COLO668 (cell line): Measurements from ENCODE around the gene IFI30.

Experiments
- DNase-seq: peaks from one replicate; lab custom pipeline; 2025; ENCODE audit not compliant: unreplicated experiment; lab: John Stamatoyannopoulos, UW

IFI30 gene

DNA sequence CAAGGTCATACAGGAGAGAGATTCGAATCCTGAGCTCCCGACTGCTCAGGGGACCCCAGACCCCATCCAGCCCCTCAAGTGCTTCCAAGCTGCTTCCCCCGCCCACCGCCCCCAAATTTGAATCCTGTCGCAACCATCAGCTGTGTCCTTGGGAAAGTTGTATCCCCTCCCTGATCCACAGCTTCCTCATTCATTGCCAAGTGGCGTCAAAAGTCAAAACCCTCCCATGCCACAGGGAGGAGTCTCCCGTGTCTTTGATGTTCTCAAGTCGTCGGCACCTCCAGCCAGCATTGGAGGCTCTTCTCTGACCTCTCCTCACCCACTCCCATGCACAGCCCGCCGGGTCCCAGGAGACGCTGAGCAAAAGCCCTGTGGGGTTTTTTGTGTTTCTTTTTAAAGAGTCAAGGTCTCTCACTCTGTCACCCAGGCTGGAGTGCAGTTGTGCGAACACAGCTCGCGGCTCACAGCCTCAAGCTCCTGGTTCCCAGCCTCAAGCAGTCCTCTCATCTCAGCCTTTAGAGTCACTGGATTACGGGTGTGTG, 2.8 kb upstream of the IFI30 start:
- DNase-seq, result no peak

- no peak for DNase-seq
Observed at GRCh38 chr19:18171605-18172327, 1.8 kb upstream of the IFI30 start.

- no peak for DNase-seq
Observed at GRCh38 chr19:18172331-18173053, 1.1 kb upstream of the IFI30 start.

GRCh38 chr19:18173054-18173571, 500 bp upstream of the IFI30 start:
- no peak for DNase-seq

GRCh38 chr19:18174983-18175382, 1.4 kb downstream of the IFI30 start:
- DNase-seq, result no peak

DNA sequence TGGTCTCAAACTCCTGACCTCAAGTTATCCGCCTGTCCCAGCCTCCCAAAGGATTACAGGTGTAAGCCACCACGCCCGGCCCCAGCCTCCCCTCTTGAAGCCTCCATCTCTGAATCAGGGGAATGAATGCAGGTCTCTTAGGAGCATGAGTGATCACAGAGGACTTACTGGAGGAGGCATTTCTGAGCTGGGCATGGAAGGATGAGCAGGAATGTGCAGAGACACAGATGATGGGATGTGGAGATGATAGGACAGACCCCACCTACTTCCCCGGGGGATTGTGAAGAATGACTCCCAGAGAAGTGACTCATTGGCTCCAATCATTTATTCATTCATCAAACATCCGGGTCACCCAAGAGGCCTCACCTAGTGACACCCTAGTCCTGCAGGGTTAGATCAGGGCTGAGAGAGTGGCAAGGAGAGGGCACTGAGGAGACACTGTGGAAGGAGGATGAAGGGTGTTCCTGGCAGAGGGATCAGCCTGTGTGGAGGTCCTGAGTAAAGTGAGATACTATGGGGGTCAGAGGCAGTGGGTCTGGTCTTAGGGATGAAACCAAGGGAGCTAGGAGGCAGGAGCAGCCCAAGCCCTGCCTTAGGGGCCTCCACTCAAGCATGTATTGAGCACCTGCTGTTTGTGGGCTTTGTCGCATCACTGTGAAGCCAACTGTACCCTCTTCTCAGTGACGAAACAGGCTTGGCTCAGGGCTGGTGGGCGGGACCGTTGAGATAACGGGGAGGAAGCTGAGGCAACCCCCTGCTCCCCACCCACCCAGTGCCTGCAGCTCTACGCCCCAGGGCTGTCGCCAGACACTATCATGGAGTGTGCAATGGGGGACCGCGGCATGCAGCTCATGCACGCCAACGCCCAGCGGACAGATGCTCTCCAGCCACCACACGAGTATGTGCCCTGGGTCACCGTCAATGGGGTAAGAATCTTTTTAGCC, 3.0 kb downstream of the IFI30 start:
- no peak for DNase-seq

DNA sequence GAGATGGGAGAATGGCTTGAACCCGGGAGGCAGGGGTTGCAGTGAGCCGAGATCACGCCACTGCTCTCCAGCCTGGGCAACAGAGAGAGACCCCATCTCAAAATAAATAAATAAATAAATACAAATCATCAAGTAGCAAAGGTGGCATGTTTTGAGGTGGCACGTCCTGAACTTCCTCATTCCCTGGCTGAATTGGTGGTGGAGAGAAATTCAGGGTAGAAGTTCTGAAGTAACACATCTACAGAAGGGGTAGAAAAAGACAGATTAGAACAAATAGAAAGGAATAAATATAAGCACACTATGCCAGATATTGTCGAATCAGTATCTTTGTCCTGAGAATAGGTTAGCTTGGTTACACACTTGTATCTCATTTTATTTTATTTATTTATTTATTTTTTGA, 6.3 kb downstream of the IFI30 start:
- no peak for DNase-seq

- no peak for DNase-seq
Observed at GRCh38 chr19:18183529-18183928, 9.9 kb downstream of the IFI30 start.

DNA sequence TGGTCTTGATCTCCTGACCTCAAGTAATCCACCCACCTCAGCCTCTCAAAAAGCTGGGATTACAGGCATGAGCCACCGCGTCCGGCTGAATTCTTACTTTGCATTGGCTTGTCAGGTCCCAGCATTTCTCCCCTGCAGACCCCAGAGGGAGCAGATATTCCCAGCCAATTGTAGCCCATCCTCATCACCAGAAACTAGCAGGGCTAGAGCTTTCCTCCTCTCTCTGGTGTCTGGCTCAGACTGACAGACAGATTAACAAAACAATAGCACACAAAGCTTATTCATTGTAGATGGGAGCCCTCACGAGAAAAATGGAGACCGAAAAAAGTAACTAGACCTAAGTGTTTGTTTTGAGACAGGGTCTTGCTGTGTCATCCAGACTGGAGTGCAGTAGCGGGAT, 11.9 kb downstream of the IFI30 start:
- no peak for DNase-seq

DNA sequence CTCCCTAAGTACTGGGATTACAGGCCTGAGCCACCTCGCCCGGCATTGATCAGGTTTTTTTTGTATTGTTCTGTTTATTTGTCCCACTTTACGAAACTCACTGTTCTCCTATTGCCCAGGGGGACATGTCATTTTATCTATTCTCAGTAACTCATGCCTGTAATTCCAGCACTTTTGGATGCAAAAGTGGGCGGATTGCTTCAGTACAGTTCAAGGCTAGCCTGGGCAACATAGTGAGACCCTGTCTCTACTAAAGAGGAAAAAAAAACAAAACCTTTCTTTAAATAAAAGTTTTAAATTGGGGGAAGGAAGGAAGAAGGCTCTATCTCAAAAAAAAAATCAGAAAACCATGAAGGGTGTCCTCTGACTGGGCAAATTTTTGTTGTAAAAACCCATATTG, 16.7 kb downstream of the IFI30 start:
- no peak for DNase-seq

- no peak for DNase-seq
Observed at GRCh38 chr19:18191640-18192062, 18.0 kb downstream of the IFI30 start.

DNA sequence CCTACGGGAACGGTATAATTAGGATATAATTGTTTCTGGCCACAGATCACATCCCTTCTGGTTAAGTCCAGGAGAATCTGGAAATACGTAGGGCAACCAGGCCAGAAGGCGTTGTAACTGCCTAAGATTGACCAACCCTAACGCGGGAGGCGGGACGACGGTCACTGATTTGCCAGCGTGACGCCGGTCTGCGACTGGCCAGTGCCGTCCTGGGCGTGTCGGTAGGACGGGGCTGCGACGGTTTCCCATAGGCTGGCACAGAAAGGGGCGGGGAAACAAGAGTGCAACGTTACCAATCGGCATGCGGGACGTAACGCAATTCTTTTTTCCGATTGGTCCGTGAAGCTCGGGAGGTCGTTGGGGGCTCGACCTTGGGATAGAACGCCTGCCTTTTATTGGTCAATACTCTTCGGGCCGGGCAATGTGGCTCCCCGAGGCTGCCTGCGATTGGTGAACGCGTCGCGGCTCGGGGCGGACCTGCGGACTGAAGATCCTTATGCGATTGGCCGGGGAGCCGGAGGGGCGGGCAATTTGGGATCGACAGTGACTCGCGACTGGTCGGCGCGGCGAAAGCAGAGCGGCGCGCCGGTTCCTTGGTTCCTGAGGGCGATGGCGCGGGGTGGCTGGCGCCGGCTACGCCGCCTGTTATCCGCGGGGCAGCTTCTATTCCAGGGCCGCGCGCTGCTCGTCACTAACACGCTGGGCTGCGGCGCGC, 19.2 kb downstream of the IFI30 start, which contains the start of gene MPV17L2:
TSS of gene MPV17L2 (plus strand) at position 546 of the 715 bp plus-strand sequence. CDS start at position 610, 64 bp downstream.
- peak; percentile 100 for DNase-seq

DNA sequence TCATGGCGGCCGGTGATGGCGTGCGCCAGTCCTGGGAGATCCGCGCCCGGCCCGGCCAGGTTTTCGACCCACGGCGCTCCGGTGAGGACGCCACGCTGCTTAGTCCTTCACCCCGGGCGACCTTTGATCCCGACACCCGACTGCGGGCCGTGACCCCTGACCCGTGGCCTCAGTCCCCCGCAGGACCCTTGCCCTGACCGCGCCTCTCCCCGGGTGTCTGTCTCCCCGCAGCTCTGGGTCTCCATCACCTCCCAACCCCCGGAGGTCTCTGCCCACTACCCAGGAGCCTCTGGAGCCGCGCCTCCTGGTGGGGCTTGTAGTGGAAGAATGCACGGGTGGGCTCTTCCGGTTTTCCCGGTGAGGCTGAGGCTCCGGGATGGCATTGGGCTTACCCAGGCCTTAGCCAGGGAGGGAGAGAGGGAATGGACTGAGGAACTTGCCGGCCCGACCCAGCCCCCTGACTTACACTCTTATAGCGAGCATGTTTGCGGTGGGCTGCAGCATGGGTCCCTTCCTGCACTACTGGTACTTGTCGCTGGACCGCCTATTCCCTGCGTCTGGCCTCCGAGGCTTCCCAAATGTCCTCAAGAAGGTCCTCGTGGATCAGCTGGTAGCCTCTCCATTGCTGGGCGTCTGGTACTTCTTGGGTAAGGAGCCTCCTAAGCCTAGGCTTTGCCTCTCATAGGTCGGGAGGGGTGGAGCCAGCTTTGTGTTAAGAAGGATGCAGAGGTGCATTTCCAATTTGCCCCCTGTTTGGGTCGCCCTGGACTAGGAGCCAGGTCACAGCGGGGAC, 20.0 kb downstream of the IFI30 start:
- DNase-seq, result peak; percentile 36

DNA sequence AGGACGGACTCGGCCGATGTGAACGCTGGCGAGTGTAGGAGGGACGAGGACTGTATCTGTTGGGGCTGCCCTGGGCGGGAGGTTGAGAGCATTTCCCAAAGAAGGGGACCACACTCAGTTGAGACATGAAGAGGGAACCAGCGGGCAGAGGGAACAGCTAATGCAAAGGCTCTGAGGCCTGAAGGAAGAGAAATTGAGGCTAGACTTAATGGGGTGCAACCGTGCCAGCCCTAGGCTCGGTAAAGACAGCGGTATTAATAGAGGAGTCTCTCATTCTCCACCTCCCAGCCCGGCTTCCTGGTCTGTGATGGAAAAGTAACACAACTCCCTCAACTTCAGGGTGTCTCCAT, 20.5 kb downstream of the IFI30 start:
- DNase-seq, result no peak

DNA sequence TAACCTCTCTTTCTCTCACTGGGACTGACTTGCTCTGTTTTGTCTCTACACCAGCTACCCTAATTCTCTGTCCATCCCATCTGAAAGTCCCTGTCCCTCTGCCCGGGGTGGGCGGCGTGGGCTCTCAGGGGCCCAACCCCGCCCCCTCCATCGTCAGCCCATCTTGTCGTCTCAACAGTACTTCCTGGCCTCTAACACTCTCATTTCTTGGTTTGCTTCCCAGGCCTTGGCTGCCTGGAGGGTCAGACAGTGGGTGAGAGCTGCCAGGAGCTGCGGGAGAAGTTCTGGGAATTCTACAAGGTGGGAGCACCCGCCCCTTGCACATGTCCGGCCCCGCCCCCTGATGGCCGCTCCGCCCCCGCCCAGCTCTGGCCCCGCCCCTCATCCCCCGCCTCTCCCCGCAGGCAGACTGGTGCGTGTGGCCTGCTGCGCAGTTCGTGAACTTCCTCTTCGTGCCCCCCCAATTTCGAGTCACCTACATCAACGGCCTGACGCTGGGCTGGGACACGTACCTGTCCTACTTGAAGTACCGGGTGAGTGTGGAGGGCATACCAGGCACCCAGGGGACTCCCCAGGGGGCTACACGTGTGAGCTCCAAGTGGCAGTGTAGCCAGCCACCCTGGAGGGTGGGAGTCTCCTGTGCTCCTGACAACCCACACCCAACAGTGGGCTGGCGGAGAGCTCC, 21.1 kb downstream of the IFI30 start:
- no peak for DNase-seq

DNA sequence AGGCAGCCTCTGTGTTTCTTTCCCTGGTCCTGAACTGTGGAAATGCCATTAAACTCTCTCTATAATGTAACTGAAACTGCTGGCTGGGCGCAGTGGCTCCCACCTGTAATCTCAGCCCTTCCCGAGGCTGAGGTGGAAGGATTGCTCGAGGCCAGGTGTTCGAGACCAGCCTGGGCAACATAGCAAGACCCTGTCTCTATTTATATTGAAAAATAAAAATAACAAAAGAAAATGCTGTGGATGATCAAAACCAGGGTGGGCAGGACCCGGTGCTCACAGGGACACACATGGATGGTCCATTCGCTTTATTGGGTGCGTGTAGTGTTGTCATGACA, 22.9 kb downstream of the IFI30 start:
- DNase-seq, result no peak

DNA sequence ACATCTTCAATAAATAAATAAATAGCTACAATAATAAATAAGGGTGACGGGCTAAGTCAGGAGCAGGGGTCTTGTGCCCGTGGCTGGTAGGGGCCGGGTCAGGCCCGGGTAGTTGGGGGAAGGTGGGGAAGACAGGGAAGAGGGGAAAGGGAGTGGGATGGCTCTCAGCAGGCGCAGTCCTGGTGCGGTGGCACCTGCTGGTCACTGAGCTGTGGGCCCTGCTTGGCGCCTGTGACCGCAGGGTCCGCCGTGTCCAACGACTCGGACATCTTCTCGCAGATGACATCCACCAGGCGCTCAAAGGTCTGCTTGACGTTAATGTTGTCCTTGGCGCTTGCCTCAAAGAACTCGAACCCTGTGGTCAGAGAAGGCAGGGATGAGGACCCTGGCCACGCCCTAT, 23.7 kb downstream of the IFI30 start:
- DNase-seq, result no peak

- DNase-seq, result no peak
Observed at GRCh38 chr19:18197941-18198340, 24.3 kb downstream of the IFI30 start.

GRCh38 chr19:18198374-18198773, 24.8 kb downstream of the IFI30 start:
- DNase-seq, result no peak
